GM23338 (cell line): ENCODE measurements around the gene ANKS1B. TPM values are rescaled to one million over a fixed set of nuclear protein-coding genes. Genes with fewer than 3 reads are reported as not detected.

ENCODE experiments used
- ATAC-seq: fragments of 200-7000 bp; cut with Tn5 transposase; 3 replicates; pipeline ENCODE4 v1.9.1; 2020
- DNase-seq: peaks from one replicate; pipeline ENCODE4 v3.0.0-alpha.2; 2015; ENCODE audit warnings: low spot score
- H2AFZ ChIP-seq: fragments of 200-600 bp; sonication (generic); 2 replicates; pipeline ENCODE4 v1.8.0; 2016; ENCODE audit warnings: antibody characterized with exemption, mild to moderate bottlenecking, moderate library complexity
- H3F3A ChIP-seq: fragments of 200-600 bp; sonication (generic); replicated peaks from 2 replicates; pipeline ENCODE4 v1.8.0; 2017; ENCODE audit warnings: antibody characterized with exemption, mixed run types, low read depth
- H3K27ac ChIP-seq: fragments of 200-600 bp; sonication (generic); 2 replicates; pipeline ENCODE4 v1.6.1; 2016; ENCODE audit warnings: low read depth
- H3K27me3 ChIP-seq: fragments of 200-600 bp; sonication (generic); 2 replicates; pipeline ENCODE4 v1.8.0; 2016; ENCODE audit warnings: mild to moderate bottlenecking, mixed run types, moderate library complexity; ENCODE audit not compliant: insufficient read depth
- H3K36me3 ChIP-seq: fragments of 200-600 bp; sonication (generic); 2 replicates; pipeline ENCODE4 v1.8.0; 2016; ENCODE audit warnings: mild to moderate bottlenecking; ENCODE audit not compliant: insufficient read depth
- H3K4me1 ChIP-seq: fragments of 200-600 bp; sonication (generic); 2 replicates; pipeline ENCODE4 v1.8.0; 2016; ENCODE audit warnings: mild to moderate bottlenecking, moderate library complexity; ENCODE audit not compliant: insufficient read depth
- H3K4me2 ChIP-seq: fragments of 200-600 bp; sonication (generic); 2 replicates; pipeline ENCODE4 v1.7.1; 2017; ENCODE audit warnings: mixed run types
- H3K4me3 ChIP-seq: fragments of 200-600 bp; sonication (generic); 2 replicates; pipeline ENCODE4 v1.6.1; 2016; ENCODE audit warnings: mixed run types
- H3K79me2 ChIP-seq: fragments of 200-600 bp; sonication (generic); replicated peaks from 2 replicates; pipeline ENCODE4 v1.8.0; 2017; ENCODE audit warnings: mild to moderate bottlenecking; ENCODE audit not compliant: insufficient read depth
- H3K9me2 ChIP-seq: fragments of 200-600 bp; sonication (generic); 2 replicates; pipeline ENCODE4 v1.8.0; 2017; ENCODE audit not compliant: insufficient read depth
- H4K20me1 ChIP-seq: fragments of 200-600 bp; sonication (generic); replicated peaks from 2 replicates; pipeline ENCODE4 v1.8.0; 2017; ENCODE audit warnings: mild to moderate bottlenecking; ENCODE audit not compliant: insufficient read depth
- H3K27ac Mint-ChIP-seq: 2 replicates; pipeline ENCODE4 v1.8.0; 2020; ENCODE audit warnings: inconsistent platforms, mild to moderate bottlenecking, moderate library complexity, mixed read lengths
- H3K27me3 Mint-ChIP-seq: 3 replicates; pipeline ENCODE4 v1.8.0; 2022; ENCODE audit warnings: low read depth, mild to moderate bottlenecking, moderate library complexity, mixed read lengths, inconsistent platforms; ENCODE audit not compliant: insufficient read depth, poor library complexity
- H3K36me3 Mint-ChIP-seq: 3 replicates; pipeline ENCODE4 v1.8.0; 2021; ENCODE audit warnings: low read depth, mild to moderate bottlenecking, inconsistent platforms, moderate library complexity, mixed read lengths
- H3K4me1 Mint-ChIP-seq: 3 replicates; pipeline ENCODE4 v1.8.0; 2020; ENCODE audit warnings: mild to moderate bottlenecking, inconsistent platforms, mixed read lengths
- H3K4me3 Mint-ChIP-seq: 3 replicates; pipeline ENCODE4 v1.8.0; 2021; ENCODE audit warnings: moderate library complexity, mild to moderate bottlenecking, inconsistent platforms, mixed read lengths
- H3K9me3 Mint-ChIP-seq: 3 replicates; pipeline ENCODE4 v1.8.0; 2020; ENCODE audit warnings: moderate library complexity, mild to moderate bottlenecking, inconsistent platforms, mixed read lengths
- CREB1 ChIP-seq: fragments of 250-450 bp; sonication (Bioruptor Pico); IDR thresholded peaks from 2 replicates; pipeline ENCODE4 v1.5.0; 2020; ENCODE audit warnings: low read depth, mild to moderate bottlenecking, moderate library complexity
- EZH2 ChIP-seq: fragments of 200-600 bp; sonication (generic); IDR thresholded peaks from one replicate; pipeline ENCODE4 v1.8.0; 2017; ENCODE audit warnings: antibody characterized with exemption, mild to moderate bottlenecking, low read depth; ENCODE audit not compliant: unreplicated experiment
- EZH2phosphoT487 ChIP-seq: fragments of 200-600 bp; sonication (generic); IDR thresholded peaks from one replicate; pipeline ENCODE4 v1.8.1; 2018; ENCODE audit warnings: antibody characterized with exemption; ENCODE audit not compliant: unreplicated experiment
- JUNB ChIP-seq: IDR thresholded peaks from one replicate; pipeline ENCODE4 v1.6.1; 2016; ENCODE audit warnings: antibody characterized with exemption; ENCODE audit not compliant: unreplicated experiment
- NANOG ChIP-seq: IDR thresholded peaks from 2 replicates; pipeline ENCODE4 v1.6.1; 2016; ENCODE audit warnings: antibody characterized with exemption, borderline replicate concordance
- POLR2AphosphoS5 ChIP-seq: IDR thresholded peaks from 2 replicates; pipeline ENCODE4 v1.6.1; 2016; ENCODE audit warnings: antibody characterized with exemption, low read depth
- STAT1 ChIP-seq: IDR thresholded peaks from one replicate; pipeline ENCODE4 v1.6.1; 2016; ENCODE audit warnings: antibody characterized with exemption; ENCODE audit not compliant: unreplicated experiment
- ZNF114 ChIP-seq: fragments of 250-450 bp; sonication (Bioruptor Pico); IDR thresholded peaks from 2 replicates; pipeline ENCODE4 v1.5.0; 2020; ENCODE audit warnings: mild to moderate bottlenecking, moderate library complexity
- ZNF331 ChIP-seq: fragments of 250-450 bp; sonication (Bioruptor Pico); IDR thresholded peaks from 2 replicates; pipeline ENCODE4 v1.5.0; 2020; ENCODE audit warnings: low read depth, mild to moderate bottlenecking, moderate library complexity
- polyA plus RNA-seq: library from polyadenylated mRNA; unstranded; fragments of >200 nt; fragmentation: Nextera tagmentation; extraction: Ambion mirVana; gene quantifications from 2 replicates; pipeline ENCODE4 v1.2.1, GENCODE V29; 2016
- total RNA-seq: library from RNA; depleted of rRNA; stranded (reverse); fragments of >200 nt; shearing (Covaris generic); gene quantifications from 2 replicates; pipeline ENCODE4 v1.2.3, GENCODE V29; 2014
- TF ChIP-seq, protein P1 (sequence below): IDR thresholded peaks from one replicate; pipeline ENCODE4 v1.6.1; 2018; ENCODE audit warnings: antibody characterized with exemption; ENCODE audit not compliant: unreplicated experiment
- TF ChIP-seq, protein P2 (sequence below): fragments of 250-450 bp; sonication (Bioruptor Pico); IDR thresholded peaks from 2 replicates; pipeline ENCODE4 v1.5.0; 2020; ENCODE audit warnings: mild to moderate bottlenecking, moderate library complexity
- TF ChIP-seq, protein P3 (sequence below), 2 experiments: fragments of 200-600 bp in 1 of 2; sonication (generic) in 1 of 2; conservative IDR thresholded peaks; 2 replicates each; pipeline versions ENCODE4 v1.5.1 to v1.6.1; 2016 to 2017; ENCODE audit warnings: antibody characterized with exemption in 2 of 2, low read depth in 2 of 2, mild to moderate bottlenecking in 2 of 2, moderate library complexity in 1 of 2
- TF ChIP-seq, protein P4 (sequence below): IDR thresholded peaks from 2 replicates; pipeline ENCODE4 v1.6.1; 2016; ENCODE audit warnings: antibody characterized with exemption

ANKS1B gene
- total and polyA plus RNA-seq, 2 experiments from 2014 or later: 4.3 to 5.8 TPM

DNA sequence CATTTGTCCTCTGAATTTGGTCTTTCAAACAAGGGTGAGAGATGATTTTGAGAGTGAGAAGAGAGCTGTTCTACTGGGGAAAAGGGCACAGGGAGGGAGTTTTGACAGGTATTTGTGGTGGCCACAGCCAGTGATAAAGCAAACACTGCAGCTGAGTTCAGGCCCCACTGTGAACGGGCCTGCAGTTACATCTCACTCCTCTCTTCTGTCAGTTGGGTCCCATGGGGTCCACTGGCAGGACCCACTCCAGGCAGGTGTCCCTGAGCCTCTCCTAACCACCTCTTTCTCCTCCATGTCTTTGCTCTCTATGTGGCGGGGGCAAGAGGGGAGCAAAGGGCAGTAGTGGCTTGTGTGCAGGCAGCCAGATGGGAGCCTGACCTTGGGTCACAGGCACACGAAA is 1044.8 kb downstream of the ANKS1B start:
- Histone ChIP-seq H3K79me2 (no peaks in the 10 kb centered on the region), H4K20me1 (no peaks in the 10 kb centered on the region), H3K9me2 (no peaks in the 10 kb centered on the region), H3K27me3 (no peaks in the 10 kb centered on the region), H3K27ac (no peak overlapping the region; the same call in 1 of the 2 replicates), H2AFZ (no peak overlapping the region), H3K36me3 (no peaks in the 10 kb centered on the region), H3K4me2 (no peak overlapping the region), H3K4me1 (peaks cover 9% of the 10 kb centered on the region; the same call in 1 of the 2 replicates), H3K4me3 (no peak overlapping the region), H3F3A (no peaks in the 10 kb centered on the region)
- Mint-ChIP-seq H3K4me3 (no peak overlapping the region), H3K9me3 (no peaks in the 10 kb centered on the region), H3K36me3 (no peaks in the 10 kb centered on the region), H3K27me3 (peaks cover 1% of the 10 kb centered on the region), H3K4me1 (peaks cover 6% of the 10 kb centered on the region; the same call in 2 of the 3 replicates), H3K27ac (no peak overlapping the region)
- no peak for TF ChIP-seq EZH2phosphoT487
- TF ChIP-seq, protein P1, sequence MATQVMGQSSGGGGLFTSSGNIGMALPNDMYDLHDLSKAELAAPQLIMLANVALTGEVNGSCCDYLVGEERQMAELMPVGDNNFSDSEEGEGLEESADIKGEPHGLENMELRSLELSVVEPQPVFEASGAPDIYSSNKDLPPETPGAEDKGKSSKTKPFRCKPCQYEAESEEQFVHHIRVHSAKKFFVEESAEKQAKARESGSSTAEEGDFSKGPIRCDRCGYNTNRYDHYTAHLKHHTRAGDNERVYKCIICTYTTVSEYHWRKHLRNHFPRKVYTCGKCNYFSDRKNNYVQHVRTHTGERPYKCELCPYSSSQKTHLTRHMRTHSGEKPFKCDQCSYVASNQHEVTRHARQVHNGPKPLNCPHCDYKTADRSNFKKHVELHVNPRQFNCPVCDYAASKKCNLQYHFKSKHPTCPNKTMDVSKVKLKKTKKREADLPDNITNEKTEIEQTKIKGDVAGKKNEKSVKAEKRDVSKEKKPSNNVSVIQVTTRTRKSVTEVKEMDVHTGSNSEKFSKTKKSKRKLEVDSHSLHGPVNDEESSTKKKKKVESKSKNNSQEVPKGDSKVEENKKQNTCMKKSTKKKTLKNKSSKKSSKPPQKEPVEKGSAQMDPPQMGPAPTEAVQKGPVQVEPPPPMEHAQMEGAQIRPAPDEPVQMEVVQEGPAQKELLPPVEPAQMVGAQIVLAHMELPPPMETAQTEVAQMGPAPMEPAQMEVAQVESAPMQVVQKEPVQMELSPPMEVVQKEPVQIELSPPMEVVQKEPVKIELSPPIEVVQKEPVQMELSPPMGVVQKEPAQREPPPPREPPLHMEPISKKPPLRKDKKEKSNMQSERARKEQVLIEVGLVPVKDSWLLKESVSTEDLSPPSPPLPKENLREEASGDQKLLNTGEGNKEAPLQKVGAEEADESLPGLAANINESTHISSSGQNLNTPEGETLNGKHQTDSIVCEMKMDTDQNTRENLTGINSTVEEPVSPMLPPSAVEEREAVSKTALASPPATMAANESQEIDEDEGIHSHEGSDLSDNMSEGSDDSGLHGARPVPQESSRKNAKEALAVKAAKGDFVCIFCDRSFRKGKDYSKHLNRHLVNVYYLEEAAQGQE: no peak
- TF ChIP-seq NANOG: no peak
- TF ChIP-seq ZNF114 (CRISPR knock-in tag): no peak
- TF ChIP-seq JUNB: no peak
- no peak for TF ChIP-seq POLR2AphosphoS5
- TF ChIP-seq ZNF331: no peak
- TF ChIP-seq, protein P2, sequence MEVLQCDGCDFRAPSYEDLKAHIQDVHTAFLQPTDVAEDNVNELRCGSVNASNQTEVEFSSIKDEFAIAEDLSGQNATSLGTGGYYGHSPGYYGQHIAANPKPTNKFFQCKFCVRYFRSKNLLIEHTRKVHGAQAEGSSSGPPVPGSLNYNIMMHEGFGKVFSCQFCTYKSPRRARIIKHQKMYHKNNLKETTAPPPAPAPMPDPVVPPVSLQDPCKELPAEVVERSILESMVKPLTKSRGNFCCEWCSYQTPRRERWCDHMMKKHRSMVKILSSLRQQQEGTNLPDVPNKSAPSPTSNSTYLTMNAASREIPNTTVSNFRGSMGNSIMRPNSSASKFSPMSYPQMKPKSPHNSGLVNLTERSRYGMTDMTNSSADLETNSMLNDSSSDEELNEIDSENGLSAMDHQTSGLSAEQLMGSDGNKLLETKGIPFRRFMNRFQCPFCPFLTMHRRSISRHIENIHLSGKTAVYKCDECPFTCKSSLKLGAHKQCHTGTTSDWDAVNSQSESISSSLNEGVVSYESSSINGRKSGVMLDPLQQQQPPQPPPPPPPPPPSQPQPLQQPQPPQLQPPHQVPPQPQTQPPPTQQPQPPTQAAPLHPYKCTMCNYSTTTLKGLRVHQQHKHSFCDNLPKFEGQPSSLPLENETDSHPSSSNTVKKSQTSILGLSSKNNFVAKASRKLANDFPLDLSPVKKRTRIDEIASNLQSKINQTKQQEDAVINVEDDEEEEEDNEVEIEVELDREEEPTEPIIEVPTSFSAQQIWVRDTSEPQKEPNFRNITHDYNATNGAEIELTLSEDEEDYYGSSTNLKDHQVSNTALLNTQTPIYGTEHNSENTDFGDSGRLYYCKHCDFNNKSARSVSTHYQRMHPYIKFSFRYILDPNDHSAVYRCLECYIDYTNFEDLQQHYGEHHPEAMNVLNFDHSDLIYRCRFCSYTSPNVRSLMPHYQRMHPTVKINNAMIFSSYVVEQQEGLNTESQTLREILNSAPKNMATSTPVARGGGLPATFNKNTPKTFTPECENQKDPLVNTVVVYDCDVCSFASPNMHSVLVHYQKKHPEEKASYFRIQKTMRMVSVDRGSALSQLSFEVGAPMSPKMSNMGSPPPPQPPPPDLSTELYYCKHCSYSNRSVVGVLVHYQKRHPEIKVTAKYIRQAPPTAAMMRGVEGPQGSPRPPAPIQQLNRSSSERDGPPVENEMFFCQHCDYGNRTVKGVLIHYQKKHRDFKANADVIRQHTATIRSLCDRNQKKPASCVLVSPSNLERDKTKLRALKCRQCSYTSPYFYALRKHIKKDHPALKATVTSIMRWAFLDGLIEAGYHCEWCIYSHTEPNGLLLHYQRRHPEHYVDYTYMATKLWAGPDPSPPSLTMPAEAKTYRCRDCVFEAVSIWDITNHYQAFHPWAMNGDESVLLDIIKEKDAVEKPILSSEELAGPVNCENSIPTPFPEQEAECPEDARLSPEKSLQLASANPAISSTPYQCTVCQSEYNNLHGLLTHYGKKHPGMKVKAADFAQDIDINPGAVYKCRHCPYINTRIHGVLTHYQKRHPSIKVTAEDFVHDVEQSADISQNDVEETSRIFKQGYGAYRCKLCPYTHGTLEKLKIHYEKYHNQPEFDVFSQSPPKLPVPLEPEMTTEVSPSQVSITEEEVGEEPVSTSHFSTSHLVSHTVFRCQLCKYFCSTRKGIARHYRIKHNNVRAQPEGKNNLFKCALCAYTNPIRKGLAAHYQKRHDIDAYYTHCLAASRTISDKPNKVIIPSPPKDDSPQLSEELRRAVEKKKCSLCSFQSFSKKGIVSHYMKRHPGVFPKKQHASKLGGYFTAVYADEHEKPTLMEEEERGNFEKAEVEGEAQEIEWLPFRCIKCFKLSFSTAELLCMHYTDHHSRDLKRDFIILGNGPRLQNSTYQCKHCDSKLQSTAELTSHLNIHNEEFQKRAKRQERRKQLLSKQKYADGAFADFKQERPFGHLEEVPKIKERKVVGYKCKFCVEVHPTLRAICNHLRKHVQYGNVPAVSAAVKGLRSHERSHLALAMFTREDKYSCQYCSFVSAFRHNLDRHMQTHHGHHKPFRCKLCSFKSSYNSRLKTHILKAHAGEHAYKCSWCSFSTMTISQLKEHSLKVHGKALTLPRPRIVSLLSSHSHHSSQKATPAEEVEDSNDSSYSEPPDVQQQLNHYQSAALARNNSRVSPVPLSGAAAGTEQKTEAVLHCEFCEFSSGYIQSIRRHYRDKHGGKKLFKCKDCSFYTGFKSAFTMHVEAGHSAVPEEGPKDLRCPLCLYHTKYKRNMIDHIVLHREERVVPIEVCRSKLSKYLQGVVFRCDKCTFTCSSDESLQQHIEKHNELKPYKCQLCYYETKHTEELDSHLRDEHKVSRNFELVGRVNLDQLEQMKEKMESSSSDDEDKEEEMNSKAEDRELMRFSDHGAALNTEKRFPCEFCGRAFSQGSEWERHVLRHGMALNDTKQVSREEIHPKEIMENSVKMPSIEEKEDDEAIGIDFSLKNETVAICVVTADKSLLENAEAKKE: no peak
- TF ChIP-seq STAT1: no peak
- no peak for TF ChIP-seq EZH2
- TF ChIP-seq, protein P3, sequence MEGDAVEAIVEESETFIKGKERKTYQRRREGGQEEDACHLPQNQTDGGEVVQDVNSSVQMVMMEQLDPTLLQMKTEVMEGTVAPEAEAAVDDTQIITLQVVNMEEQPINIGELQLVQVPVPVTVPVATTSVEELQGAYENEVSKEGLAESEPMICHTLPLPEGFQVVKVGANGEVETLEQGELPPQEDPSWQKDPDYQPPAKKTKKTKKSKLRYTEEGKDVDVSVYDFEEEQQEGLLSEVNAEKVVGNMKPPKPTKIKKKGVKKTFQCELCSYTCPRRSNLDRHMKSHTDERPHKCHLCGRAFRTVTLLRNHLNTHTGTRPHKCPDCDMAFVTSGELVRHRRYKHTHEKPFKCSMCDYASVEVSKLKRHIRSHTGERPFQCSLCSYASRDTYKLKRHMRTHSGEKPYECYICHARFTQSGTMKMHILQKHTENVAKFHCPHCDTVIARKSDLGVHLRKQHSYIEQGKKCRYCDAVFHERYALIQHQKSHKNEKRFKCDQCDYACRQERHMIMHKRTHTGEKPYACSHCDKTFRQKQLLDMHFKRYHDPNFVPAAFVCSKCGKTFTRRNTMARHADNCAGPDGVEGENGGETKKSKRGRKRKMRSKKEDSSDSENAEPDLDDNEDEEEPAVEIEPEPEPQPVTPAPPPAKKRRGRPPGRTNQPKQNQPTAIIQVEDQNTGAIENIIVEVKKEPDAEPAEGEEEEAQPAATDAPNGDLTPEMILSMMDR (conservative IDR thresholded peaks at IDR 0.05; ENCODE audit: low read depth in 2 of 2): no peak
- TF ChIP-seq CREB1 (CRISPR knock-in tag): no peak
- TF ChIP-seq, protein P4, sequence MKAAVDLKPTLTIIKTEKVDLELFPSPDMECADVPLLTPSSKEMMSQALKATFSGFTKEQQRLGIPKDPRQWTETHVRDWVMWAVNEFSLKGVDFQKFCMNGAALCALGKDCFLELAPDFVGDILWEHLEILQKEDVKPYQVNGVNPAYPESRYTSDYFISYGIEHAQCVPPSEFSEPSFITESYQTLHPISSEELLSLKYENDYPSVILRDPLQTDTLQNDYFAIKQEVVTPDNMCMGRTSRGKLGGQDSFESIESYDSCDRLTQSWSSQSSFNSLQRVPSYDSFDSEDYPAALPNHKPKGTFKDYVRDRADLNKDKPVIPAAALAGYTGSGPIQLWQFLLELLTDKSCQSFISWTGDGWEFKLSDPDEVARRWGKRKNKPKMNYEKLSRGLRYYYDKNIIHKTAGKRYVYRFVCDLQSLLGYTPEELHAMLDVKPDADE: no peak
- no peak for ATAC-seq
- no peak for DNase-seq
